Inflammatory macrophage treated with lipopolysaccharide for 4 hours (primary cell): Measurements from ENCODE around the gene PHOX2B.

Experiments
- DNase-seq: peaks from one replicate; pipeline ENCODE4 v3.0.0-alpha.2; 2020

Gene PHOX2B

GRCh38 chr4:41748571-41749475, at the start of gene PHOX2B:
TSS of gene PHOX2B (minus strand) at chr4:41748725. CDS start at chr4:41748610, 115 bp downstream.
- no peak for DNase-seq

GRCh38 chr4:41797260-41797659, 48.7 kb upstream of the PHOX2B start:
- no peak for DNase-seq

- DNase-seq: no peak
Observed at GRCh38 chr4:41796545-41797210, 48.2 kb upstream of the PHOX2B start.

GRCh38 chr4:41795796-41796385, 47.4 kb upstream of the PHOX2B start:
- DNase-seq: no peak

- no peak for DNase-seq
Observed at GRCh38 chr4:41792166-41792565, 43.6 kb upstream of the PHOX2B start.

GRCh38 chr4:41791557-41791956, 43.0 kb upstream of the PHOX2B start:
- DNase-seq: no peak

GRCh38 chr4:41787931-41788330, 39.4 kb upstream of the PHOX2B start:
- DNase-seq: no peak

GRCh38 chr4:41785665-41786064, 37.1 kb upstream of the PHOX2B start:
- DNase-seq: no peak

GRCh38 chr4:41784191-41784979, 35.9 kb upstream of the PHOX2B start:
- no peak for DNase-seq

- DNase-seq: no peak
Observed at GRCh38 chr4:41776466-41776865, 27.9 kb upstream of the PHOX2B start.

GRCh38 chr4:41763729-41764128, 15.2 kb upstream of the PHOX2B start:
- no peak for DNase-seq

- no peak for DNase-seq
Observed at GRCh38 chr4:41758884-41759283, 10.4 kb upstream of the PHOX2B start.

- no peak for DNase-seq
Observed at GRCh38 chr4:41757521-41758156, 9.1 kb upstream of the PHOX2B start.

GRCh38 chr4:41753942-41754341, 5.4 kb upstream of the PHOX2B start:
- DNase-seq: no peak

- no peak for DNase-seq
Observed at GRCh38 chr4:41752081-41752836, 3.7 kb upstream of the PHOX2B start.

GRCh38 chr4:41751449-41752061, 3.0 kb upstream of the PHOX2B start:
- no peak for DNase-seq

GRCh38 chr4:41750626-41751448, 2.3 kb upstream of the PHOX2B start:
- no peak for DNase-seq

GRCh38 chr4:41750121-41750625, 1.6 kb upstream of the PHOX2B start:
- no peak for DNase-seq

- no peak for DNase-seq
Observed at GRCh38 chr4:41749631-41750039, 1.1 kb upstream of the PHOX2B start.

- no peak for DNase-seq
Observed at GRCh38 chr4:41748074-41748570, 403 bp downstream of the PHOX2B start.
